ENCODE data around the gene NHSL2. TPM values are rescaled to one million over a fixed set of nuclear protein-coding genes. Genes with fewer than 3 reads are reported as not detected.
A peak's percentile ranks its signal among the peaks of the same experiment; 100 is the strongest.

The NHSL2 gene
- polyA plus RNA-seq, 1 of the 3 experiments (the other 2 are of a cell fraction), result 0.61 TPM

- H4K20me1 ChIP-seq (ENCODE audit: insufficient read depth), result no peaks in the 10 kb centered on the region
- no peaks in the 10 kb centered on the region for H3K9me3 ChIP-seq
- WGBS (ENCODE audit: low lambda C conversion rate), result 30% methylated on average over 1 of the region's 1 CpG
- no peaks in the 10 kb centered on the region for H3F3A ChIP-seq (replicated peaks; ENCODE audit: insufficient read depth)
- no peaks in the 10 kb centered on the region for H3K4me1 ChIP-seq (ENCODE audit: control insufficient read depth in 1 of 2, insufficient read depth in 2 of 2, low read depth in 1 of 2, low read length in 1 of 2)
- POLR2A ChIA-PET, result no interaction called here
- no peak overlapping the region for H3K4me2 ChIP-seq
- no peaks in the 10 kb centered on the region for H3K9me2 ChIP-seq
- H3K79me2 ChIP-seq (ENCODE audit: insufficient read depth), result no peaks in the 10 kb centered on the region
- TF ChIP-seq YY1 (IDR thresholded peaks at IDR 0.05; ENCODE audit: low read depth), result no peak
- no peak for TF ChIP-seq IRF3 (IDR thresholded peaks at IDR 0.05; ENCODE audit: low read depth, low read length)
- no peak for TF ChIP-seq TEAD4 (IDR thresholded peaks at IDR 0.05; ENCODE audit: borderline replicate concordance, insufficient read depth)
- no peak for TF ChIP-seq FOSL2 (IDR thresholded peaks at IDR 0.05; ENCODE audit: borderline replicate concordance, low read depth)
- TF ChIP-seq MAX (IDR thresholded peaks at IDR 0.05; ENCODE audit: low read depth), result no peak
- TF ChIP-seq SIN3A (IDR thresholded peaks at IDR 0.05; ENCODE audit: borderline replicate concordance, low read depth, low read length), result no peak
- no peak for DNase-seq
- H3K27me3 ChIP-seq (ENCODE audit: insufficient read depth), result peaks cover 16% of the 10 kb centered on the region; the same call in 1 of the 2 replicates
- no peak overlapping the region for H2AFZ ChIP-seq (ENCODE audit: low read depth)
- H3K4me3 ChIP-seq (ENCODE audit: low read depth in 2 of 2, low read length in 1 of 2), result no peak overlapping the region
- CTCF ChIA-PET, result no interaction called here
- no peak overlapping the region for H3K9ac ChIP-seq
- no peak overlapping the region for H3K27ac ChIP-seq (ENCODE audit: low read depth in 2 of 2, low read length in 1 of 2)
- no peaks in the 10 kb centered on the region for H3K36me3 ChIP-seq (replicated peaks in 1 of 2; ENCODE audit: control insufficient read depth in 1 of 2, insufficient read depth in 2 of 2, low read length in 1 of 2)
Measured at GRCh38 chrX:71922686-71923085, 12.0 kb downstream of the NHSL2 start.

GRCh38 chrX:71923516-71923915 lies 12.9 kb downstream of the NHSL2 start:
- no peak overlapping the region for H2AFZ ChIP-seq (ENCODE audit: low read depth)
- H3K9me3 ChIP-seq, result no peaks in the 10 kb centered on the region
- H3K9ac ChIP-seq, result no peak overlapping the region
- H3K27ac ChIP-seq (ENCODE audit: low read depth in 2 of 2, low read length in 1 of 2), result no peak overlapping the region
- no peaks in the 10 kb centered on the region for H3K36me3 ChIP-seq (replicated peaks in 1 of 2; ENCODE audit: control insufficient read depth in 1 of 2, insufficient read depth in 2 of 2, low read length in 1 of 2)
- DNase-seq, result peak; percentile 40
- H4K20me1 ChIP-seq (ENCODE audit: insufficient read depth), result no peaks in the 10 kb centered on the region
- TF ChIP-seq FOXM1 (IDR thresholded peaks at IDR 0.05; ENCODE audit: low read depth) (no peak), RCOR1 (IDR thresholded peaks at IDR 0.05; ENCODE audit: low read length) (no peak), FOXJ3 (CRISPR knock-in tag; IDR thresholded peaks at IDR 0.05) (no peak), NRF1 (IDR thresholded peaks at IDR 0.05; ENCODE audit: low read depth, low read length) (no peak), USF1 (IDR thresholded peaks at IDR 0.05; ENCODE audit: borderline replicate concordance, low read depth) (no peak), SIN3A (IDR thresholded peaks at IDR 0.05; ENCODE audit: borderline replicate concordance, low read depth, low read length) (no peak), GATA2 (CRISPR knock-in tag; IDR thresholded peaks at IDR 0.05) (no peak), TCF12 (IDR thresholded peaks at IDR 0.05) (no peak), ELF1 (IDR thresholded peaks at IDR 0.05) (no peak), RFX5 (IDR thresholded peaks at IDR 0.05; ENCODE audit: low read length) (no peak), EZH2phosphoT487 (IDR thresholded peaks at IDR 0.05; ENCODE audit: borderline replicate concordance, low read depth) (no peak), MXI1 (IDR thresholded peaks at IDR 0.05; ENCODE audit: low read depth, low read length) (no peak), REST (IDR thresholded peaks at IDR 0.05; ENCODE audit: low read depth, low read length) (no peak), MAX (IDR thresholded peaks at IDR 0.05; ENCODE audit: low read depth) (no peak), ZBTB33 (IDR thresholded peaks at IDR 0.05; ENCODE audit: borderline replicate concordance, low read depth) (no peak), TAF1 (IDR thresholded peaks at IDR 0.05; ENCODE audit: borderline replicate concordance, low read depth, low read length) (no peak), MEF2A (IDR thresholded peaks at IDR 0.05; ENCODE audit: borderline replicate concordance, low read depth) (no peak)
- no peaks in the 10 kb centered on the region for H3K9me2 ChIP-seq
- ChIA-PET CTCF (no interaction called here), POLR2A (no interaction called here)
- H3K79me2 ChIP-seq (ENCODE audit: insufficient read depth), result no peaks in the 10 kb centered on the region
- no peaks in the 10 kb centered on the region for H3K4me1 ChIP-seq (ENCODE audit: control insufficient read depth in 1 of 2, insufficient read depth in 2 of 2, low read depth in 1 of 2, low read length in 1 of 2)
- 0% methylated on average over 3 of the region's 3 CpGs for WGBS (ENCODE audit: low lambda C conversion rate)
- no peak overlapping the region for H3K4me3 ChIP-seq (ENCODE audit: low read depth in 2 of 2, low read length in 1 of 2)
- H3K4me2 ChIP-seq, result no peak overlapping the region
- H3F3A ChIP-seq (replicated peaks; ENCODE audit: insufficient read depth), result no peaks in the 10 kb centered on the region
- H3K27me3 ChIP-seq (ENCODE audit: insufficient read depth), result peaks cover 16% of the 10 kb centered on the region; the same call in 1 of the 2 replicates
